GM23338 (cell line): ENCODE measurements around the gene ZC3H6.

Experiments used
- CTCF ChIP-seq, 2 experiments: fragments of 200-600 bp in 1 of 2; sonication (generic) in 1 of 2; conservative IDR thresholded peaks; 2 replicates each; pipeline versions ENCODE4 v1.5.1 to v1.6.1; 2016 to 2017; ENCODE audit warnings: antibody characterized with exemption in 2 of 2, low read depth in 2 of 2, mild to moderate bottlenecking in 2 of 2, moderate library complexity in 1 of 2
- EZH2 ChIP-seq: fragments of 200-600 bp; sonication (generic); IDR thresholded peaks from one replicate; pipeline ENCODE4 v1.8.0; 2017; ENCODE audit warnings: antibody characterized with exemption, mild to moderate bottlenecking, low read depth; ENCODE audit not compliant: unreplicated experiment
- POLR2AphosphoS5 ChIP-seq: IDR thresholded peaks from 2 replicates; pipeline ENCODE4 v1.6.1; 2016; ENCODE audit warnings: antibody characterized with exemption, low read depth

DNA sequence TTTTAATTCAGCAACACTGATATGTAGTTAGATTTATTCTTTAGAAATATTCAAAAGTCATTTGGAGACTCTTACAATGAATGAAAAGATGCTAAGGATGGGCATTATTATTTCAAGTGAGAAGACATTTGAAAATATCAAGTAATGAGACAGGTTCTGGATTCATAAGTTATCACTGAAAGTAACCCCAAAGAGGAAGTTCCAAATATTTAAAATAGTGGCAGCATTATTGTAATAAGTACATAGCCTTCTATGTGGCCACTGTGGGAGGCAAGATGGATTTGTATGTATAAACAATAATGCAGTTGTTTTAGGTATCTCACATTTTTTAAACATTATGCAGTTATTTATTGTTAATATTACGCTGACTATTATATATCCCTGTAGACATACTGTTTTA is 29.7 kb downstream of the ZC3H6 start:
- no peak for TF ChIP-seq POLR2AphosphoS5
- no peak for TF ChIP-seq CTCF (conservative IDR thresholded peaks at IDR 0.05; ENCODE audit: low read depth in 2 of 2)
- TF ChIP-seq EZH2: no peak
